SU-DHL-6 (cell line): ENCODE data around the gene KCNIP3.

ENCODE experiments used
- EZH2phosphoT487 ChIP-seq: fragments of 200-600 bp; sonication (generic), shearing (Covaris generic); conservative IDR thresholded peaks from 2 replicates; pipeline ENCODE4 v1.6.1; 2018; ENCODE audit warnings: mild to moderate bottlenecking, antibody characterized with exemption, low read length, moderate library complexity, mixed read lengths
- TF ChIP-seq, protein P1 (sequence below): fragments of 200-600 bp; sonication (generic); IDR thresholded peaks from one replicate; pipeline ENCODE4 v1.5.1; 2017; ENCODE audit warnings: antibody characterized with exemption, mild to moderate bottlenecking, low read length, moderate library complexity; ENCODE audit not compliant: insufficient read depth, poor library complexity, severe bottlenecking

DNA sequence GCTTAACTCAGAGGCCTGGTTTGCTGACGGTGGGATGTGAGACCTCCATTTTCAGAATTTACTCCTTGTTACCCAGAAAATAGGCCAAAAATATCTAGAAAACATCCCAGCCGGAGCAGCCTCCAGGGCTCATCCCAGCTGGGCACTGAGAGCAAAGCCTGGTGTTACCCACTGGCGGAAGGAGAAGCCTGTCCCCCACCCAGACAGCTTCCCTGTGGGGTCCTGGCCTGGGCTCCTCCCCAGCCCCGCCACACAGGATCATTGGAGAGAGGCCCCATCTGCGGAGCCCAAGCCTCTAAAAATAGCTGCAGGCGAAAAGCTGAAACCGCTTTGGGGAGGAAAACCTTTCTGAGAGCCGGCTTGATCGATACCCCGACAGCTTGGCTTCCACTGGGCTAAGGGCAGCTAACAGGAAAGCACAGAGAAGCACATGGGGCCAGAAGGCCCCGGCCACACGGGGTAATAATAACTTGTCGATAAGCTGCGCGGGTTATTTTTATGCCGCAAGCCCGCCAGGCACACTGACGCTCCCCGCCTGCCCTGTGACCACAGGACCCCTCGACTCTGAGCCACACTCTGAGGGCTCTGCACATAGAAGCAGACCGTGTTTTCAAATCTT is 78.5 kb downstream of the KCNIP3 start:
- TF ChIP-seq, protein P1, sequence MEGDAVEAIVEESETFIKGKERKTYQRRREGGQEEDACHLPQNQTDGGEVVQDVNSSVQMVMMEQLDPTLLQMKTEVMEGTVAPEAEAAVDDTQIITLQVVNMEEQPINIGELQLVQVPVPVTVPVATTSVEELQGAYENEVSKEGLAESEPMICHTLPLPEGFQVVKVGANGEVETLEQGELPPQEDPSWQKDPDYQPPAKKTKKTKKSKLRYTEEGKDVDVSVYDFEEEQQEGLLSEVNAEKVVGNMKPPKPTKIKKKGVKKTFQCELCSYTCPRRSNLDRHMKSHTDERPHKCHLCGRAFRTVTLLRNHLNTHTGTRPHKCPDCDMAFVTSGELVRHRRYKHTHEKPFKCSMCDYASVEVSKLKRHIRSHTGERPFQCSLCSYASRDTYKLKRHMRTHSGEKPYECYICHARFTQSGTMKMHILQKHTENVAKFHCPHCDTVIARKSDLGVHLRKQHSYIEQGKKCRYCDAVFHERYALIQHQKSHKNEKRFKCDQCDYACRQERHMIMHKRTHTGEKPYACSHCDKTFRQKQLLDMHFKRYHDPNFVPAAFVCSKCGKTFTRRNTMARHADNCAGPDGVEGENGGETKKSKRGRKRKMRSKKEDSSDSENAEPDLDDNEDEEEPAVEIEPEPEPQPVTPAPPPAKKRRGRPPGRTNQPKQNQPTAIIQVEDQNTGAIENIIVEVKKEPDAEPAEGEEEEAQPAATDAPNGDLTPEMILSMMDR = no peak
- no peak for TF ChIP-seq EZH2phosphoT487
